GM12878 (cell line): ENCODE measurements around the gene R3HDM2. TPM values are rescaled to one million over a fixed set of nuclear protein-coding genes. Genes with fewer than 3 reads are reported as not detected.

Experiments used
- ATAC-seq: fragments of 200-7000 bp; cut with Tn5 transposase; 3 replicates; pipeline ENCODE4 v1.9.1; 2020; ENCODE audit warnings: mild to moderate bottlenecking, moderate library complexity
- BruUV-seq: library from RNA; stranded (reverse); fragments of 400-500 nt; replicated peaks from 2 replicates; lab custom pipeline; 2021; lab: Mats Ljungman, UMichigan
- CTCF ChIA-PET: fragments of 300-600 bp; sonication (Branson Sonifier 250); formaldehyde crosslinking; extraction: SDS; loops from one replicate; lab custom pipeline; 2021; ENCODE audit warnings: inconsistent platforms; lab: Yijun Ruan, JAX
- POLR2A ChIA-PET: fragments of 350-600 bp; formaldehyde crosslinking; extraction: SDS; loops from one replicate; lab custom pipeline; 2021; ENCODE audit warnings: inconsistent platforms; lab: Charles Lee
- RAD21 ChIA-PET: fragments of 300-600 bp; sonication (Branson Sonifier 250); formaldehyde crosslinking; loops from one replicate; lab custom pipeline; 2023; ENCODE audit warnings: antibody characterized with exemption; ENCODE audit not compliant: unreplicated experiment; lab: Charles Lee
- SMC1A ChIA-PET: fragments of 300-600 bp; sonication (Branson Sonifier 250); formaldehyde crosslinking; loops from one replicate; lab custom pipeline; 2023; ENCODE audit not compliant: unreplicated experiment, uncharacterized antibody; lab: Charles Lee
- DNase-seq: peaks from one replicate; pipeline ENCODE4 v3.0.0-alpha.2; 2011; ENCODE audit warnings: low read depth, low spot score
- FAIRE-seq: peaks from 3 replicates; lab custom pipeline; 2011; peaks lifted over from hg19 to GRCh38; lab: Jason Lieb, UNC
- H2AFZ ChIP-seq: 2 replicates; pipeline ENCODE4 v1.6.0; 2011; ENCODE audit warnings: low read depth, low read length, control low read depth; ENCODE audit not compliant: control insufficient read depth
- H3K27ac ChIP-seq: 2 replicates; pipeline ENCODE4 v1.5.1; 2011; ENCODE audit warnings: control low read depth; ENCODE audit not compliant: control insufficient read depth, insufficient read depth
- H3K27me3 ChIP-seq, 2 experiments: replicated peaks in 1 of 2; 2 replicates each; pipeline versions ENCODE4 v1.6.0 to v1.6.1; 2011; ENCODE audit warnings: low read length in 1 of 2; ENCODE audit not compliant: control insufficient read depth in 2 of 2, insufficient read depth in 2 of 2
- H3K36me3 ChIP-seq, 2 experiments: 2 replicates each; pipeline ENCODE4 v1.5.1; 2011; ENCODE audit warnings: low read length in 1 of 2; ENCODE audit not compliant: control insufficient read depth in 2 of 2, insufficient read depth in 2 of 2
- H3K4me1 ChIP-seq: 2 replicates; pipeline ENCODE4 v1.6.1; 2011; ENCODE audit warnings: mild to moderate bottlenecking, low read length, moderate library complexity, mixed read lengths; ENCODE audit not compliant: control insufficient read depth, insufficient read depth
- H3K4me2 ChIP-seq: 2 replicates; pipeline ENCODE4 v1.6.0; 2011; ENCODE audit warnings: control low read depth; ENCODE audit not compliant: control insufficient read depth, insufficient read depth
- H3K4me3 ChIP-seq: fragments of 200-600 bp; sonication (generic); 2 replicates; pipeline ENCODE4 v1.5.1; 2016
- H3K79me2 ChIP-seq: 2 replicates; pipeline ENCODE4 v1.6.0; 2011; ENCODE audit warnings: low read length; ENCODE audit not compliant: control insufficient read depth, insufficient read depth
- H3K9ac ChIP-seq: 2 replicates; pipeline ENCODE4 v1.8.0; 2011; ENCODE audit warnings: low read length, control low read depth, mixed read lengths; ENCODE audit not compliant: control insufficient read depth, insufficient read depth
- H3K9me3 ChIP-seq: replicated peaks from 3 replicates; pipeline ENCODE4 v1.5.1; 2011; ENCODE audit warnings: mild to moderate bottlenecking, low read length; ENCODE audit not compliant: control insufficient read depth, insufficient read depth
- H4K20me1 ChIP-seq: 2 replicates; pipeline ENCODE4 v1.6.0; 2011; ENCODE audit not compliant: control insufficient read depth, insufficient read depth
- BHLHE40 ChIP-seq, 2 experiments: fragments of 450-650 bp in 1 of 2; IDR thresholded peaks; 2 replicates each; pipeline ENCODE4 v1.6.1; 2011 to 2017; ENCODE audit warnings: low read depth in 2 of 2, borderline replicate concordance in 1 of 2, improper control_type of control experiment in 1 of 2, low read length in 1 of 2, mild to moderate bottlenecking in 1 of 2
- FOXM1 ChIP-seq: IDR thresholded peaks from 2 replicates; pipeline ENCODE4 v1.6.1; 2012; ENCODE audit warnings: low read depth, mild to moderate bottlenecking, inconsistent platforms, low read length, moderate library complexity
- HCFC1 ChIP-seq: fragments of 150-350 bp; IDR thresholded peaks from 2 replicates; pipeline ENCODE4 v1.6.1; 2014; ENCODE audit warnings: low read length
- KAT2A ChIP-seq: conservative IDR thresholded peaks from 2 replicates; pipeline ENCODE4 v1.6.1; 2011; ENCODE audit warnings: low read depth, low read length; ENCODE audit not compliant: control insufficient read depth
- KLF5 ChIP-seq: fragments of 450-650 bp; IDR thresholded peaks from 2 replicates; pipeline ENCODE4 v1.6.1; 2014; ENCODE audit warnings: mild to moderate bottlenecking; ENCODE audit not compliant: partially characterized antibody
- NRF1 ChIP-seq: conservative IDR thresholded peaks from 2 replicates; pipeline ENCODE4 v1.6.1; 2011; ENCODE audit warnings: mild to moderate bottlenecking, low read depth, low read length, improper control_type of control experiment
- STAT1 ChIP-seq: fragments of 450-650 bp; conservative IDR thresholded peaks from 2 replicates; pipeline ENCODE4 v1.6.1; 2014; ENCODE audit warnings: antibody characterized with exemption, mild to moderate bottlenecking
- ZBTB11 ChIP-seq: fragments of 450-650 bp; formaldehyde crosslinking; IDR thresholded peaks from 2 replicates; pipeline ENCODE4 v1.5.0; 2022; ENCODE audit warnings: mild to moderate bottlenecking, missing genetic modification characterization
- ZNF622 ChIP-seq: fragments of 450-650 bp; IDR thresholded peaks from 2 replicates; pipeline ENCODE4 v1.6.1; 2017; ENCODE audit warnings: mild to moderate bottlenecking, inconsistent platforms
- WGBS: methylation state at CpG from one replicate; pipeline ENCODE4 v1.1.6; 2016; ENCODE audit warnings: low lambda C conversion rate; ENCODE audit not compliant: insufficient replicate concordance, insufficient coverage; ENCODE audit errors: missing lambda C conversion rate; 5-methylcytosine and 5-hydroxymethylcytosine counted together
- in situ Hi-C: fragments of 300-500 bp; cut with MboI; formaldehyde crosslinking; loops from 9 replicates; pipeline ENCODE4 v1.14.3; 2018; ENCODE audit warnings: mixed read lengths
- intact Hi-C: fragments of 100-400 bp; cut with micrococcal nuclease; formaldehyde crosslinking; loops from one replicate; pipeline ENCODE4 v1.14.2; 2022; ENCODE audit not compliant: unreplicated experiment
- polyA plus RNA-seq, 11 experiments: library from polyadenylated mRNA; depleted of rRNA in 4 of 11; unstranded in 6 of 11; stranded (reverse) in 5 of 11; fragments of >200 nt; fragmentation: Nextera tagmentation in 4 of 11; fragmentation: Illumina TruSeq in 1 of 11; extraction: Ambion mirVana in 4 of 11; extraction: Trizol in 1 of 11; gene quantifications; 1 replicate in 1 of 11; 2 replicates in 10 of 11; pipeline versions ENCODE4 v1.2.1 to v1.2.3, GENCODE V29; 2011 to 2016; ENCODE audit warnings: inconsistent platforms in 2 of 11, missing spikeins in 2 of 11, low read depth in 1 of 11
- total RNA-seq, 4 experiments: library from RNA; depleted of rRNA in 3 of 4; stranded (reverse); fragments of >200 nt in 3 of 4; fragmentation: Illumina TruSeq in 1 of 4; extraction: Trizol in 1 of 4; gene quantifications; 2 replicates each; pipeline versions ENCODE4 v1.2.1 to v1.2.3, GENCODE V29; 2013 to 2021

R3HDM2 gene
- total and polyA plus RNA-seq, 10 of the 15 experiments (the other 5 are each of a cell fraction or from before 2014, with no cell fraction given): 4.6 to 26.1 (median 11.2) TPM

- ChIA-PET POLR2A (interaction anchor here (0.9 to 1.0 kb wide), 2 partner anchors 9 to 19 kb away, joined by 3 to 4 read pairs; no protein-coding TSS in a partner anchor), SMC1A (interaction anchor here (1.4 kb wide), 1 partner anchor 19 kb away, joined by 3 read pairs; no protein-coding TSS in a partner anchor), CTCF (interaction anchor here (1.2 to 2.2 kb wide), 3 partner anchors 8 to 10 kb away, joined by 3 to 8 read pairs (median 4); partner anchors contain the start of gene ARHGAP9), RAD21 (interaction anchor here (1.0 kb wide), 1 partner anchor 13 kb away, joined by 3 read pairs; no protein-coding TSS in a partner anchor)
- DNase-seq (no peak), ATAC-seq (no peak), FAIRE-seq (no peak)
- Histone ChIP-seq H3K4me3 (no peak overlapping the region), H3K9me3 (no peaks in the 10 kb centered on the region), H3K4me2 (no peak overlapping the region), H3K79me2 (peaks cover 22% of the 10 kb centered on the region), H3K9ac (no peak overlapping the region), H3K36me3 (peaks cover 1 to 33% of the 10 kb centered on the region in 2 experiments), H3K27ac (no peak overlapping the region), H3K27me3 (no peaks in the 10 kb centered on the region), H2AFZ (no peak overlapping the region), H4K20me1 (no peaks in the 10 kb centered on the region), H3K4me1 (peaks cover 8% of the 10 kb centered on the region)
- TF ChIP-seq ZBTB11 (CRISPR knock-in tag) (no peak), NRF1 (no peak), HCFC1 (no peak), BHLHE40 (IDR thresholded peaks at IDR 0.05; ENCODE audit: borderline replicate concordance in 1 of 2, low read depth in 2 of 2, low read length in 1 of 2) (no peak), FOXM1 (no peak), KAT2A (no peak), KLF5 (no peak), STAT1 (no peak), ZNF622 (no peak)
- intact Hi-C loops: loop anchor here (10.0 kb wide), 1 partner anchor 283 kb away; the partner anchor contains the start of genes CDK4 and MARCHF9
- WGBS: 90% methylated on average over 3 of the region's 3 CpGs
- BruUV-seq: no TSS peak
- in situ Hi-C loops: no loop called here
Measured at GRCh38 chr12:57471661-57472060, 40.8 kb upstream of the R3HDM2 start.
